ENCODE data around the gene NFAM1. TPM values are rescaled to one million over a fixed set of nuclear protein-coding genes. Genes with fewer than 3 reads are reported as not detected.

NFAM1 gene
- total and polyA plus RNA-seq, 7 donors = 1.2 to 3.1 (median 2.3) TPM

DNA sequence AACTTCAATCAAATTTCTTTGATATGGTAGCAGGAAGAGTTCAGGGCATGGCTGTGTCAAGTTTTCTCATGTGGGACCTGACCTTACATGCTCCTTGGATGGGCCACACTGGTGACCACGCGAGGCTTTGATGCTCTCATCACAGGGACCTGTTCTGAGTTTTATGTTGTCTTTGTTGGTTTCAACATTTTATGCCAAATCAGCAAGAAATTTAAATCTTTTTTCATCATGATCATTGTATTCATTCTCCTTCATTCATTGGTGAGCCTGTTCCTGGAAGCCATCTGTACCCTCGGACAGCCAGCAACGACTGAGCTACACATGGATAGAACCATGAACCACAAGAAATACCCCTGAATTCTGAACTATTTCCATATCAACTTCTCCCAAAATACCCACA is 10.5 kb upstream of the NFAM1 start:
- Histone ChIP-seq H3K9me3 (no peaks in the 10 kb centered on the region), H3K27me3 (peaks cover 0 to 4% (median 3%) of the 10 kb centered on the region in 3 donors), H3K4me1 (peaks cover 0 to 22% (median 20%) of the 10 kb centered on the region in 4 donors), H3K36me3 (no peaks in the 10 kb centered on the region), H3K27ac (no peak overlapping the region), H3K4me3 (no peak overlapping the region)
- intact Hi-C loops (cut with DNase I) = loop anchor here (5.0 kb wide), 1 partner anchor 170 kb away; the partner anchor contains the start of gene TCF20
- TF ChIP-seq EP300 (IDR thresholded peaks at IDR 0.05) = no peak
- TF ChIP-seq, protein P1, sequence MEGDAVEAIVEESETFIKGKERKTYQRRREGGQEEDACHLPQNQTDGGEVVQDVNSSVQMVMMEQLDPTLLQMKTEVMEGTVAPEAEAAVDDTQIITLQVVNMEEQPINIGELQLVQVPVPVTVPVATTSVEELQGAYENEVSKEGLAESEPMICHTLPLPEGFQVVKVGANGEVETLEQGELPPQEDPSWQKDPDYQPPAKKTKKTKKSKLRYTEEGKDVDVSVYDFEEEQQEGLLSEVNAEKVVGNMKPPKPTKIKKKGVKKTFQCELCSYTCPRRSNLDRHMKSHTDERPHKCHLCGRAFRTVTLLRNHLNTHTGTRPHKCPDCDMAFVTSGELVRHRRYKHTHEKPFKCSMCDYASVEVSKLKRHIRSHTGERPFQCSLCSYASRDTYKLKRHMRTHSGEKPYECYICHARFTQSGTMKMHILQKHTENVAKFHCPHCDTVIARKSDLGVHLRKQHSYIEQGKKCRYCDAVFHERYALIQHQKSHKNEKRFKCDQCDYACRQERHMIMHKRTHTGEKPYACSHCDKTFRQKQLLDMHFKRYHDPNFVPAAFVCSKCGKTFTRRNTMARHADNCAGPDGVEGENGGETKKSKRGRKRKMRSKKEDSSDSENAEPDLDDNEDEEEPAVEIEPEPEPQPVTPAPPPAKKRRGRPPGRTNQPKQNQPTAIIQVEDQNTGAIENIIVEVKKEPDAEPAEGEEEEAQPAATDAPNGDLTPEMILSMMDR (IDR thresholded peaks at IDR 0.05) = no peak
- TF ChIP-seq POLR2AphosphoS5 (IDR thresholded peaks at IDR 0.05) = no peak
- 90% methylated on average over 4 of the region's 4 CpGs for WGBS, 2 donors
- no peak for DNase-seq

DNA sequence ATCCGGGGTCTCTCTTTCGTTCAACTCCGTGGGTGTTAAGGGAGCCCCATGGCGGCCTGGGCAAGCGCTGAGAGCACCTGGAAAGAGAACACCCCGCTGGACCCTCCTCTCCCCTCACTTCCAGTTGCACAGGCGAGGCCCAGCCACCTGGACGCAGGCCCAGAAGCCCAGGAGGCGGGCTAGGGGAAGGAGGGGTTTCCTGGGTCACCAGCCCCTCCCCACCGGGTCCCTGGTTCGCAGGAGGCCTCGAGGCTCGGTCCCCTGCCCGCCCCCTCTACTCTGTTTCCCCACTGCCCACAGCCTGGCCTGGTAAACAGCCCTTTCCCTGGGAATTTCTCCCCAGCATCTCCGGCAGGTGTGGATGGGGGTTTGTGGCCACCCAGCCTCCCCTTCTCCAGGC is 8.5 kb upstream of the NFAM1 start:
- Histone ChIP-seq H3K27ac (no peak overlapping the region), H3K4me1 (peaks cover 0 to 31% (median 26%) of the 10 kb centered on the region in 4 donors), H3K4me3 (no peak overlapping the region), H3K27me3 (peaks cover 0 to 6% (median 4%) of the 10 kb centered on the region in 3 donors), H3K9me3 (no peaks in the 10 kb centered on the region), H3K36me3 (no peaks in the 10 kb centered on the region)
- intact Hi-C loops (cut with DNase I) = loop anchor here (5.0 kb wide), 1 partner anchor 168 kb away; the partner anchor contains the start of gene TCF20
- no peak for DNase-seq
- no peak for TF ChIP-seq EP300 (IDR thresholded peaks at IDR 0.05)
- no peak for TF ChIP-seq POLR2A (IDR thresholded peaks at IDR 0.05)
- TF ChIP-seq, protein P1 (IDR thresholded peaks at IDR 0.05) = no peak
- TF ChIP-seq POLR2AphosphoS5 (IDR thresholded peaks at IDR 0.05) = no peak
- WGBS, 2 donors = 87 to 88% methylated on average over 15 of the region's 15 CpGs

DNA sequence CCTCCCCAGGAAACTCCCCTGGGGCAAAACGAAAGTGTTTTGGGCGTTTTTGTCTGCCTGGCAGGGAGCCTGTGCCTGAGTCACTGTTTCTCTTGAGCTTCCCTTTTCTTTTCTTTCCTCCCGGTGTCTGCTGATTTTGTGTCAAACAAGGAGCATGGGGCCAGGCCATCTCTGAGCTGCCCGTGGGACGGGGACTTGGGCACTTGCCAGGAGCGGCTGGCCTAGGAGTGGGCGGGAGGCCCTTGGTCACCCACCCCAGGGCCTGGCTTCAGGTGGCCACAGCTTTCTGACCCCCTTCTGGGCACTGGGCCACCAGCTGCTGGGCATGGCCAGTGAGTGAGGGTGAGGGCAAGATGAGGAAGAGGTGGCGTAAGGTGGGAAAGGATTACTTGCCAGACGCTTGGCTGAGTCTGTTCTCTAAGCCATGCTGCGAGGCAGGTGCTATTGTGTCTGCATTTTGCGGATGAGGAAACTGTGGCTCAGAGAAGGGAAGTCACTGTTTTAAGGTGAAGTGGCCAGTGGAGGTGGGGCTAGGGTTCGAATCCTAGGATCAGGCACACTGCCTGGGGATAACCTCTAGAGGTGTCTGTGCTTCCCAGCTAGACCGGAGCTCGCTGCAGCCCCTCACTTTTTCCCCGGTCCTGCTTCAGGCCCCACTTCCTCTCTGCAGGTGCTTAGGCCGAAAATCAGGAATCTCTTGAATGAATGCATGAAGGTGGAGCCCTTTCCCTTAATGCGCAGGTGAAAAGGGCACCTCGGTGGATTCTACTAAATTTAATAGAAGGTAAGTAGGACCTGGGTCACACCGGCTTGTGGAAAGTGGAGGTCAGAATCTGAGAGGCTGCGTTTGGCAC is 7.8 kb upstream of the NFAM1 start:
- WGBS, 2 donors = 65 to 75% methylated on average over 20 of the region's 20 CpGs

DNA sequence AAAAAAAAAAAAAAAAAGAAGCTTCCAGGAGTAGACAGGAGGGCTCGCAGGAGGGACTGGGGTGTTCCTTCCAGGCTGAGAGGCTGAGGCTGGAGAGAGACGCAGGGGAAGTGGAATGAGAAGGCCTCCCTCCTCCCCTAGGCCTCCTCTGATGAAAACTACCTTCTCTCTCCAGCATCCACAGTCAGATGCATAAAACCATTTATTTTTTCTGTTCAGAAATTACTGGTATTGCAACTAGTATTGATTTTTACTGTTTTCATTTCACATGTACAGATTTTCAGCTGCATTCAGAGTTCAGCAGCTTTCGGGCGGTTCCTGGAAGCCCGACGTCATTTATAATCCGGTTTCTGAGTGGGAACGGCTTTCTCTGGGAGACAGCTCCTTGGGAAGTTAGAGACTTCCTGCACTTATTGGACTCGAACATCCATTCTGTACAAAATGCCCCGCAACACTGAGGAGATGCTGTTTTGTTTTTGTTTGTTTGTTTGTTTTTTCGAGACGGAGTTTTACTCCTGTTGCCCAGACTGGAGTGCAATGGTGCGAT is 6.9 kb upstream of the NFAM1 start:
- H3K36me3 ChIP-seq = no peaks in the 10 kb centered on the region
- H3K27ac ChIP-seq = peak overlapping the region in 2 of 4 donors; percentile 28 to 62
- H3K27me3 ChIP-seq = peaks cover 0 to 6% (median 4%) of the 10 kb centered on the region in 3 donors
- peaks cover 0 to 26% (median 25%) of the 10 kb centered on the region in 4 donors for H3K4me1 ChIP-seq
- 83 to 84% methylated on average over 13 of the region's 13 CpGs for WGBS, 2 donors
- DNase-seq = no peak
- intact Hi-C loops (cut with DNase I) = loop anchor here (5.0 kb wide), 1 partner anchor 122 kb away; no protein-coding TSS in a partner anchor
- no peaks in the 10 kb centered on the region for H3K9me3 ChIP-seq
- no peak overlapping the region for H3K4me3 ChIP-seq
- TF ChIP-seq POLR2AphosphoS5 (IDR thresholded peaks at IDR 0.05) (no peak), EP300 (IDR thresholded peaks at IDR 0.05) (no peak), POLR2A (IDR thresholded peaks at IDR 0.05) (no peak)
- TF ChIP-seq, protein P1 (IDR thresholded peaks at IDR 0.05) = no peak

More for the DNA sequence above, 7.8 kb upstream of the NFAM1 start:
- TF ChIP-seq POLR2AphosphoS5 (IDR thresholded peaks at IDR 0.05) (no peak), POLR2A (IDR thresholded peaks at IDR 0.05) (no peak), EP300 (IDR thresholded peaks at IDR 0.05) (no peak)
- TF ChIP-seq, protein P1 (IDR thresholded peaks at IDR 0.05) = no peak
- intact Hi-C loops (cut with DNase I) = loop anchor here (5.0 kb wide), 2 partner anchors 123 to 168 kb away; partner anchors contain the start of gene TCF20
- no peak for DNase-seq
- Histone ChIP-seq H3K27me3 (peaks cover 0 to 6% (median 4%) of the 10 kb centered on the region in 3 donors), H3K36me3 (no peaks in the 10 kb centered on the region), H3K27ac (peak overlapping the region in 3 of 4 donors; percentile 28 to 62 (median 33)), H3K9me3 (no peaks in the 10 kb centered on the region), H3K4me3 (no peak overlapping the region), H3K4me1 (peaks cover 0 to 30% (median 25%) of the 10 kb centered on the region in 4 donors)

All from sigmoid colon (tissue), 7 donors.